SK-N-SH (cell line): ENCODE results near the gene HEMK1. TPM values are rescaled to one million over a fixed set of nuclear protein-coding genes. Genes with fewer than 3 reads are reported as not detected.

Experiments
- CTCF ChIA-PET: fragments of 300-600, 350-600 bp; formaldehyde crosslinking; extraction: SDS; loops from one replicate; lab custom pipeline; 2021; lab: Yijun Ruan, JAX
- POLR2A ChIA-PET: fragments of 350-600 bp; sonication (Branson Sonifier 250); formaldehyde crosslinking; extraction: SDS; loops from one replicate; lab custom pipeline; 2020; ENCODE audit warnings: antibody characterized with exemption, inconsistent platforms; lab: Yijun Ruan, JAX
- DNase-seq: peaks from one replicate; pipeline ENCODE4 v3.0.0; 2012
- H2AFZ ChIP-seq: fragments of 200-600 bp; sonication (generic); 2 replicates; pipeline ENCODE4 v1.8.1; 2016; ENCODE audit warnings: antibody characterized with exemption, mild to moderate bottlenecking, low read depth
- H3F3A ChIP-seq: fragments of 200-600 bp; sonication (generic); replicated peaks from 2 replicates; pipeline ENCODE3; 2016; ENCODE audit warnings: antibody characterized with exemption, mild to moderate bottlenecking; ENCODE audit not compliant: insufficient read depth
- H3K27ac ChIP-seq, 2 experiments: fragments of 200-500 bp in 1 of 2; fragments of 200-600 bp in 1 of 2; sonication (Bioruptor generic) in 1 of 2; sonication (generic), shearing (Covaris generic) in 1 of 2; 2 replicates each; pipeline versions ENCODE4 v1.5.1 to v1.6.1; 2014 to 2016; ENCODE audit warnings: low read depth in 2 of 2, inconsistent platforms in 1 of 2, low read length in 1 of 2, mild to moderate bottlenecking in 1 of 2, mixed read lengths in 1 of 2
- H3K27me3 ChIP-seq: fragments of 200-600 bp; sonication (generic), shearing (Covaris generic); 2 replicates; pipeline ENCODE4 v1.6.1; 2016; ENCODE audit warnings: mixed run types; ENCODE audit not compliant: insufficient read depth
- H3K36me3 ChIP-seq, 2 experiments: fragments of 200-500 bp in 1 of 2; fragments of 200-600 bp in 1 of 2; sonication (Bioruptor generic) in 1 of 2; sonication (generic) in 1 of 2; replicated peaks in 1 of 2; 2 replicates each; pipeline versions ENCODE3 to v1.5.1; 2014 to 2016; ENCODE audit warnings: low read length in 1 of 2, mild to moderate bottlenecking in 1 of 2; ENCODE audit not compliant: insufficient read depth in 2 of 2, control insufficient read depth in 1 of 2
- H3K4me1 ChIP-seq, 2 experiments: fragments of 200-500 bp in 1 of 2; fragments of 200-600 bp in 1 of 2; sonication (Bioruptor generic) in 1 of 2; sonication (generic), shearing (Covaris generic) in 1 of 2; 2 replicates each; pipeline versions ENCODE4 v1.5.1 to v1.6.1; 2014 to 2016; ENCODE audit warnings: low read depth in 1 of 2, low read length in 1 of 2, mixed run types in 1 of 2; ENCODE audit not compliant: insufficient read depth in 2 of 2, control insufficient read depth in 1 of 2
- H3K4me2 ChIP-seq: fragments of 200-600 bp; sonication (generic), shearing (Covaris generic); 2 replicates; pipeline ENCODE4 v1.6.1; 2017; ENCODE audit warnings: mixed run types
- H3K4me3 ChIP-seq, 2 experiments: fragments of 200-500 bp in 1 of 2; fragments of 200-600 bp in 1 of 2; sonication (Bioruptor generic) in 1 of 2; sonication (generic), shearing (Covaris generic) in 1 of 2; 2 replicates each; pipeline versions ENCODE4 v1.5.1 to v1.8.1; 2014 to 2016; ENCODE audit warnings: low read depth in 2 of 2, inconsistent platforms in 1 of 2, low read length in 1 of 2, mild to moderate bottlenecking in 1 of 2, mixed read lengths in 1 of 2, moderate library complexity in 1 of 2
- H3K79me2 ChIP-seq: fragments of 200-600 bp; sonication (generic); 2 replicates; pipeline ENCODE4 v1.8.1; 2017; ENCODE audit warnings: mild to moderate bottlenecking; ENCODE audit not compliant: insufficient read depth
- H3K9ac ChIP-seq: fragments of 200-600 bp; sonication (generic); 2 replicates; pipeline ENCODE4 v1.6.1; 2017; ENCODE audit warnings: mixed run types
- H3K9me2 ChIP-seq: fragments of 200-600 bp; sonication (generic); 2 replicates; pipeline ENCODE4 v1.6.1; 2017; ENCODE audit warnings: mixed run types
- H3K9me3 ChIP-seq: fragments of 200-600 bp; sonication (generic); 2 replicates; pipeline ENCODE4 v1.6.1; 2017; ENCODE audit warnings: mixed run types, mild to moderate bottlenecking, moderate library complexity
- H4K20me1 ChIP-seq: fragments of 200-600 bp; sonication (generic); 2 replicates; pipeline ENCODE4 v1.6.1; 2017; ENCODE audit warnings: mild to moderate bottlenecking, mixed run types; ENCODE audit not compliant: insufficient read depth
- CHD2 ChIP-seq: fragments of 150-350 bp; IDR thresholded peaks from 2 replicates; pipeline ENCODE4 v1.6.1; 2018; ENCODE audit warnings: low read length; ENCODE audit not compliant: partially characterized antibody
- CTCF ChIP-seq: fragments of 200-600 bp; sonication (generic); IDR thresholded peaks from 2 replicates; pipeline ENCODE4 v1.6.1; 2017; ENCODE audit warnings: antibody characterized with exemption, mild to moderate bottlenecking, moderate library complexity
- FOXM1 ChIP-seq: IDR thresholded peaks from 2 replicates; pipeline ENCODE4 v1.4.0; 2012; ENCODE audit warnings: low read depth, mild to moderate bottlenecking
- IRF3 ChIP-seq: fragments of 150-350 bp; IDR thresholded peaks from 2 replicates; pipeline ENCODE4 v1.6.1; 2016; ENCODE audit warnings: mild to moderate bottlenecking, low read depth, low read length
- NFIC ChIP-seq: IDR thresholded peaks from 2 replicates; pipeline ENCODE4 v1.4.0; 2012; ENCODE audit warnings: borderline replicate concordance
- NRF1 ChIP-seq: IDR thresholded peaks from 2 replicates; pipeline ENCODE4 v1.6.1; 2012; ENCODE audit warnings: low read depth, mild to moderate bottlenecking, low read length
- POLR2AphosphoS5 ChIP-seq: IDR thresholded peaks from 2 replicates; pipeline ENCODE4 v1.6.1; 2012; ENCODE audit warnings: low read depth, low read length
- RAD21 ChIP-seq: IDR thresholded peaks from 2 replicates; pipeline ENCODE4 v1.6.1; 2012; ENCODE audit warnings: mild to moderate bottlenecking, low read length
- RCOR1 ChIP-seq: fragments of 150-350 bp; IDR thresholded peaks from 2 replicates; pipeline ENCODE4 v1.6.1; 2017; ENCODE audit warnings: antibody characterized with exemption, low read length
- RFX5 ChIP-seq: IDR thresholded peaks from 2 replicates; pipeline ENCODE4 v1.6.1; 2012; ENCODE audit warnings: mild to moderate bottlenecking, improper control_type of control experiment, low read length
- RXRA ChIP-seq: IDR thresholded peaks from 2 replicates; pipeline ENCODE4 v1.4.0; 2012; ENCODE audit warnings: low read depth, mild to moderate bottlenecking, borderline replicate concordance
- SMC3 ChIP-seq: IDR thresholded peaks from 2 replicates; pipeline ENCODE4 v1.6.1; 2012; ENCODE audit warnings: low read depth, low read length, improper control_type of control experiment
- TAF1 ChIP-seq: IDR thresholded peaks from 2 replicates; pipeline ENCODE4 v1.6.1; 2012; ENCODE audit warnings: low read depth, mild to moderate bottlenecking, low read length, moderate library complexity, borderline replicate concordance
- WGBS: methylation state at CpG from one replicate; pipeline ENCODE4 v1.1.6; 2017; ENCODE audit warnings: low lambda C conversion rate; 5-methylcytosine and 5-hydroxymethylcytosine counted together
- polyA plus RNA-seq, 3 experiments: library from polyadenylated mRNA; depleted of rRNA; stranded (reverse); fragments of >200 nt; gene quantifications; 2 replicates each; pipeline ENCODE4 v1.2.3, GENCODE V29; 2012
- TF ChIP-seq, protein P1 (sequence below): IDR thresholded peaks from 2 replicates; pipeline ENCODE4 v1.6.1; 2012; ENCODE audit warnings: mild to moderate bottlenecking, low read depth, low read length, moderate library complexity
- TF ChIP-seq, protein P2 (sequence below): IDR thresholded peaks from 2 replicates; pipeline ENCODE4; 2012
- TF ChIP-seq, protein P3 (sequence below): fragments of 150-350 bp; IDR thresholded peaks from 2 replicates; pipeline ENCODE4 v1.6.1; 2017; ENCODE audit warnings: antibody characterized with exemption, low read length, low read depth, borderline replicate concordance
- TF ChIP-seq, protein P4 (sequence below): IDR thresholded peaks from 2 replicates; pipeline ENCODE4 v1.4.0; 2012; ENCODE audit warnings: low read depth, borderline replicate concordance

Gene HEMK1
- polyA plus RNA-seq, 1 of the 3 experiments (the other 2 are of a cell fraction), result 15.4 TPM

GRCh38 chr3:50572158-50572557, 2.8 kb downstream of the HEMK1 start:
- H2AFZ ChIP-seq, result no peak overlapping the region
- no peaks in the 10 kb centered on the region for H4K20me1 ChIP-seq
- ChIA-PET CTCF (interaction anchor here (0.6 to 31.2 kb wide), 21 partner anchors 9 to 981 kb away, joined by 3 to 648 read pairs (median 4); partner anchors contain the start of genes CISH and MAPKAPK3), POLR2A (no interaction called here)
- H3K27ac ChIP-seq, result no peak overlapping the region
- peaks cover 9% of the 10 kb centered on the region for H3K79me2 ChIP-seq
- peaks cover 4 to 15% of the 10 kb centered on the region in 2 experiments for H3K36me3 ChIP-seq
- H3K9ac ChIP-seq, result no peak overlapping the region
- H3K27me3 ChIP-seq, result no peaks in the 10 kb centered on the region
- TF ChIP-seq SMC3, result peak; percentile 99
- TF ChIP-seq CTCF, result peak; percentile 82
- TF ChIP-seq RAD21, result peak; percentile 94
- TF ChIP-seq NRF1, result peak; percentile 33; the same call in 1 of the 2 replicates
- no peak for TF ChIP-seq FOXM1
- H3K4me2 ChIP-seq, result no peak overlapping the region
- no peak overlapping the region for H3K4me3 ChIP-seq
- peak; percentile 79 for DNase-seq
- no peaks in the 10 kb centered on the region for H3K9me2 ChIP-seq
- 29% methylated on average over 1 of the region's 1 CpG for WGBS
- peaks cover 0 to 15% of the 10 kb centered on the region in 2 experiments; a peak in 1 of 4 replicates for H3K4me1 ChIP-seq
- no peaks in the 10 kb centered on the region for H3K9me3 ChIP-seq
- H3F3A ChIP-seq, result no peaks in the 10 kb centered on the region

GRCh38 chr3:50572801-50573371, 3.6 kb downstream of the HEMK1 start:
- Histone ChIP-seq H3K9ac (no peak overlapping the region), H3K4me1 (peaks cover 0 to 11% of the 10 kb centered on the region in 2 experiments; a peak in 1 of 4 replicates), H3K79me2 (peaks cover 9% of the 10 kb centered on the region), H3K9me2 (no peaks in the 10 kb centered on the region), H3K9me3 (no peaks in the 10 kb centered on the region), H3F3A (no peaks in the 10 kb centered on the region), H2AFZ (no peak overlapping the region), H3K36me3 (peaks cover 4 to 21% of the 10 kb centered on the region in 2 experiments), H3K27ac (no peak overlapping the region), H3K27me3 (no peaks in the 10 kb centered on the region), H4K20me1 (no peaks in the 10 kb centered on the region), H3K4me2 (no peak overlapping the region), H3K4me3 (no peak overlapping the region)
- DNase-seq, result no peak
- 76% methylated on average over 4 of the region's 4 CpGs for WGBS
- CTCF ChIA-PET, result interaction anchor here (0.7 to 31.2 kb wide), 14 partner anchors 8 to 520 kb away, joined by 3 to 648 read pairs (median 4); partner anchors contain the start of genes CISH and MAPKAPK3
- POLR2A ChIA-PET, result no interaction called here
- no peak for TF ChIP-seq TAF1
- no peak for TF ChIP-seq CHD2
- TF ChIP-seq, protein P1, sequence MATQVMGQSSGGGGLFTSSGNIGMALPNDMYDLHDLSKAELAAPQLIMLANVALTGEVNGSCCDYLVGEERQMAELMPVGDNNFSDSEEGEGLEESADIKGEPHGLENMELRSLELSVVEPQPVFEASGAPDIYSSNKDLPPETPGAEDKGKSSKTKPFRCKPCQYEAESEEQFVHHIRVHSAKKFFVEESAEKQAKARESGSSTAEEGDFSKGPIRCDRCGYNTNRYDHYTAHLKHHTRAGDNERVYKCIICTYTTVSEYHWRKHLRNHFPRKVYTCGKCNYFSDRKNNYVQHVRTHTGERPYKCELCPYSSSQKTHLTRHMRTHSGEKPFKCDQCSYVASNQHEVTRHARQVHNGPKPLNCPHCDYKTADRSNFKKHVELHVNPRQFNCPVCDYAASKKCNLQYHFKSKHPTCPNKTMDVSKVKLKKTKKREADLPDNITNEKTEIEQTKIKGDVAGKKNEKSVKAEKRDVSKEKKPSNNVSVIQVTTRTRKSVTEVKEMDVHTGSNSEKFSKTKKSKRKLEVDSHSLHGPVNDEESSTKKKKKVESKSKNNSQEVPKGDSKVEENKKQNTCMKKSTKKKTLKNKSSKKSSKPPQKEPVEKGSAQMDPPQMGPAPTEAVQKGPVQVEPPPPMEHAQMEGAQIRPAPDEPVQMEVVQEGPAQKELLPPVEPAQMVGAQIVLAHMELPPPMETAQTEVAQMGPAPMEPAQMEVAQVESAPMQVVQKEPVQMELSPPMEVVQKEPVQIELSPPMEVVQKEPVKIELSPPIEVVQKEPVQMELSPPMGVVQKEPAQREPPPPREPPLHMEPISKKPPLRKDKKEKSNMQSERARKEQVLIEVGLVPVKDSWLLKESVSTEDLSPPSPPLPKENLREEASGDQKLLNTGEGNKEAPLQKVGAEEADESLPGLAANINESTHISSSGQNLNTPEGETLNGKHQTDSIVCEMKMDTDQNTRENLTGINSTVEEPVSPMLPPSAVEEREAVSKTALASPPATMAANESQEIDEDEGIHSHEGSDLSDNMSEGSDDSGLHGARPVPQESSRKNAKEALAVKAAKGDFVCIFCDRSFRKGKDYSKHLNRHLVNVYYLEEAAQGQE, result no peak
- TF ChIP-seq, protein P2, sequence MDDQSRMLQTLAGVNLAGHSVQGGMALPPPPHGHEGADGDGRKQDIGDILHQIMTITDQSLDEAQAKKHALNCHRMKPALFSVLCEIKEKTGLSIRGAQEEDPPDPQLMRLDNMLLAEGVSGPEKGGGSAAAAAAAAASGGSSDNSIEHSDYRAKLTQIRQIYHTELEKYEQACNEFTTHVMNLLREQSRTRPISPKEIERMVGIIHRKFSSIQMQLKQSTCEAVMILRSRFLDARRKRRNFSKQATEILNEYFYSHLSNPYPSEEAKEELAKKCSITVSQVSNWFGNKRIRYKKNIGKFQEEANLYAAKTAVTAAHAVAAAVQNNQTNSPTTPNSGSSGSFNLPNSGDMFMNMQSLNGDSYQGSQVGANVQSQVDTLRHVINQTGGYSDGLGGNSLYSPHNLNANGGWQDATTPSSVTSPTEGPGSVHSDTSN, result no peak
- TF ChIP-seq, protein P3, sequence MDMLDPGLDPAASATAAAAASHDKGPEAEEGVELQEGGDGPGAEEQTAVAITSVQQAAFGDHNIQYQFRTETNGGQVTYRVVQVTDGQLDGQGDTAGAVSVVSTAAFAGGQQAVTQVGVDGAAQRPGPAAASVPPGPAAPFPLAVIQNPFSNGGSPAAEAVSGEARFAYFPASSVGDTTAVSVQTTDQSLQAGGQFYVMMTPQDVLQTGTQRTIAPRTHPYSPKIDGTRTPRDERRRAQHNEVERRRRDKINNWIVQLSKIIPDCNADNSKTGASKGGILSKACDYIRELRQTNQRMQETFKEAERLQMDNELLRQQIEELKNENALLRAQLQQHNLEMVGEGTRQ, result no peak
- TF ChIP-seq IRF3, result no peak
- no peak for TF ChIP-seq POLR2AphosphoS5
- TF ChIP-seq NFIC, result no peak
- TF ChIP-seq RXRA, result no peak
- TF ChIP-seq RFX5, result no peak
- TF ChIP-seq RCOR1, result no peak
- TF ChIP-seq, protein P4, sequence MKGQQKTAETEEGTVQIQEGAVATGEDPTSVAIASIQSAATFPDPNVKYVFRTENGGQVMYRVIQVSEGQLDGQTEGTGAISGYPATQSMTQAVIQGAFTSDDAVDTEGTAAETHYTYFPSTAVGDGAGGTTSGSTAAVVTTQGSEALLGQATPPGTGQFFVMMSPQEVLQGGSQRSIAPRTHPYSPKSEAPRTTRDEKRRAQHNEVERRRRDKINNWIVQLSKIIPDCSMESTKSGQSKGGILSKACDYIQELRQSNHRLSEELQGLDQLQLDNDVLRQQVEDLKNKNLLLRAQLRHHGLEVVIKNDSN, result no peak
- TF ChIP-seq RAD21, result no peak
